Type B pancreatic cell (in vitro differentiated cells): ENCODE measurements around the gene TTLL4. TPM values are rescaled to one million over a fixed set of nuclear protein-coding genes. Genes with fewer than 3 reads are reported as not detected.
"Not testable (repeated sequence)": the region's sequence is repeated elsewhere in the genome, so short reads cannot be mapped to it uniquely, and the experiment has no call there.

ENCODE experiments used
- DNase-seq: peaks from one replicate; pipeline ENCODE4 v3.0.0; 2021; ENCODE audit warnings: mixed read lengths; ENCODE audit not compliant: unreplicated experiment; ENCODE audit errors: extremely low spot score
- H3K27ac Mint-ChIP-seq: 2 replicates; pipeline ENCODE4 v1.8.0; 2021; ENCODE audit warnings: mild to moderate bottlenecking, mixed read lengths
- H3K27me3 Mint-ChIP-seq: 2 replicates; pipeline ENCODE4 v1.8.0; 2021; ENCODE audit warnings: mixed read lengths
- H3K36me3 Mint-ChIP-seq: 2 replicates; pipeline ENCODE4 v1.8.0; 2021; ENCODE audit warnings: mixed read lengths
- H3K4me1 Mint-ChIP-seq: one replicate; pipeline ENCODE4 v1.8.0; 2021; ENCODE audit warnings: mixed read lengths; ENCODE audit not compliant: unreplicated experiment
- H3K4me3 Mint-ChIP-seq: 2 replicates; pipeline ENCODE4 v1.8.0; 2021; ENCODE audit warnings: mild to moderate bottlenecking, mixed read lengths
- H3K9me3 Mint-ChIP-seq: 2 replicates; pipeline ENCODE4 v1.8.0; 2021; ENCODE audit warnings: mixed read lengths
- total RNA-seq: library from RNA; stranded (reverse); gene quantifications from 2 replicates; pipeline ENCODE4 v1.2.1, GENCODE V29; 2021; ENCODE audit warnings: low replicate concordance
- TF ChIP-seq, protein P1 (sequence below): fragments of 200-600 bp; sonication (generic); conservative IDR thresholded peaks from 2 replicates; pipeline ENCODE4 v1.5.0; 2021; ENCODE audit warnings: antibody characterized with exemption, mild to moderate bottlenecking

TTLL4 gene
- total RNA-seq, 1 donor from 2014 or later, result 79.8 TPM

DNA sequence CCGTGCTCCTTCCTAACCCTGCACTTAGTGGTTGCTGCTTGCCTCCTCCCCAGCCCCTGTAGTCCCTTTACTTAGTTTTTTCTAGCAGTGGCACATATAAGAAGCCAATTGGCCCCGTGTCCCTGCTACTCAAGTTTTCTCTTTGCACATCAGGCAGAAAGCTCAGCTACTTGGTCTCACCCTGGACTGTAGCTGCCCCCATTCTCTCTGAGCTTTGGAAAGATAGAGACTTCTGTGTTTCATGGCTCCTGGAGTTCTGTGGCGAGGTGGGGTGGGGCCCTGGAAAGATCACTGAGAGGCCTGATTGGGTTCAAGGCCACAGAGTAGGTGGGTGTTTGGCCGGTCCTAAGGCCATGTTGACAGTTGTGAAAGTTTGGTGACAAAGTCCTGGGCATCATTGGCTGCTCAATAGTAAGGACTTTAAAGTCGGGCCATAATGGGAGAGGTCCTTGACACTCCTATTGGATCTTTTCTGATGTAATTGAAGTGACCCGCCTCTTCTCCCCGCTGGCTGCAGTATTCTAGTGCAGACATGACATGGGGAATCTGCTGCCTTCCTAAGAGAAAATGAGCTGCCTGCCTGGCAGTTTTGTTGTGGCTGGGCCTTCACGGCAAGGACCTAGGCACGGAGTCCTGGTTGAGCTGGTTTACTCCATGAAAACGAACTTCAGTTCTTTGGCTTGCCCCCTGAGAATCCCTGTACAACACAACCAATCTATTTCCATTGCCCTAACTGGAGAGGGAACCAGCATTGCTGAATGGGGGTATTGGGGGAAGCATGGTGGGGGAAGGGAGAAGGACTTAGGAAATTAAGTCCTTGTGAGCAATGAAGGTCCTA, 45.2 kb downstream of the TTLL4 start:
- H3K36me3 Mint-ChIP-seq, result peaks cover 22% of the 10 kb centered on the region
- no peaks in the 10 kb centered on the region for H3K27me3 Mint-ChIP-seq
- no peaks in the 10 kb centered on the region for H3K4me1 Mint-ChIP-seq
- H3K27ac Mint-ChIP-seq, result no peak overlapping the region
- no peak overlapping the region for H3K4me3 Mint-ChIP-seq
- TF ChIP-seq, protein P1, sequence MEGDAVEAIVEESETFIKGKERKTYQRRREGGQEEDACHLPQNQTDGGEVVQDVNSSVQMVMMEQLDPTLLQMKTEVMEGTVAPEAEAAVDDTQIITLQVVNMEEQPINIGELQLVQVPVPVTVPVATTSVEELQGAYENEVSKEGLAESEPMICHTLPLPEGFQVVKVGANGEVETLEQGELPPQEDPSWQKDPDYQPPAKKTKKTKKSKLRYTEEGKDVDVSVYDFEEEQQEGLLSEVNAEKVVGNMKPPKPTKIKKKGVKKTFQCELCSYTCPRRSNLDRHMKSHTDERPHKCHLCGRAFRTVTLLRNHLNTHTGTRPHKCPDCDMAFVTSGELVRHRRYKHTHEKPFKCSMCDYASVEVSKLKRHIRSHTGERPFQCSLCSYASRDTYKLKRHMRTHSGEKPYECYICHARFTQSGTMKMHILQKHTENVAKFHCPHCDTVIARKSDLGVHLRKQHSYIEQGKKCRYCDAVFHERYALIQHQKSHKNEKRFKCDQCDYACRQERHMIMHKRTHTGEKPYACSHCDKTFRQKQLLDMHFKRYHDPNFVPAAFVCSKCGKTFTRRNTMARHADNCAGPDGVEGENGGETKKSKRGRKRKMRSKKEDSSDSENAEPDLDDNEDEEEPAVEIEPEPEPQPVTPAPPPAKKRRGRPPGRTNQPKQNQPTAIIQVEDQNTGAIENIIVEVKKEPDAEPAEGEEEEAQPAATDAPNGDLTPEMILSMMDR, result no peak
- DNase-seq, result no peak
- no peaks in the 10 kb centered on the region for H3K9me3 Mint-ChIP-seq

GRCh38 chr2:218756599-218757377, 46.2 kb downstream of the TTLL4 start:
- Mint-ChIP-seq H3K4me3 (no peak overlapping the region), H3K27ac (no peak overlapping the region), H3K36me3 (peaks cover 19% of the 10 kb centered on the region), H3K4me1 (no peaks in the 10 kb centered on the region), H3K9me3 (no peaks in the 10 kb centered on the region), H3K27me3 (no peaks in the 10 kb centered on the region)
- no peak for DNase-seq
- TF ChIP-seq, protein P1, result no peak

- peaks cover 5% of the 10 kb centered on the region for H3K36me3 Mint-ChIP-seq
- TF ChIP-seq, protein P1, result no peak
- no peaks in the 10 kb centered on the region for H3K4me1 Mint-ChIP-seq
Measured at GRCh38 chr2:218761795-218762194, 51.2 kb downstream of the TTLL4 start.

DNA sequence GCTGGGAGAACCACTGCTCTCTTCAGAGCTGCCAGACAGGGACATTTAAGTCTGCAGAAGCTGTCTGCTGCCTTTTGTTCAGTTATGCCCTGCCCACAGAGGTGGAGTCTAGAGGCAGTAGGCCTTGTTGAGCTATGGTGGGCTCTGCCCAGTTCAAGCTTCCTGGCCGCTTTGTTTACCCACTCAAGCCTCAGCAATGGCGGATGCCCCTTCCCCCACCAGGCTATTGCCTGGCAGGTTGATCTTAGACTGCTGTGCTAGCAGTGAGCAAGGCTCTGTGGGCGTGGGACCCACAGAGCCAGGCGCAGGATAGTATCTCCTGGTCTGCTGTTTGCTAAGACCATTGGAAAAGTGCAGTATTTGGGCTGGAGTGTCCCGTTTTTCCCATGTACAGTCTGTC, 62.1 kb downstream of the TTLL4 start:
- H3K4me3 Mint-ChIP-seq, H3K9me3 Mint-ChIP-seq, H3K4me1 Mint-ChIP-seq, DNase-seq, H3K27me3 Mint-ChIP-seq, H3K27ac Mint-ChIP-seq: not testable (repeated sequence)
- peaks cover 17% of the 10 kb centered on the region for H3K36me3 Mint-ChIP-seq

More at GRCh38 chr2:218761795-218762194, 51.2 kb downstream of the TTLL4 start:
- no peak overlapping the region for H3K27ac Mint-ChIP-seq
- no peaks in the 10 kb centered on the region for H3K9me3 Mint-ChIP-seq
- H3K27me3 Mint-ChIP-seq, result no peaks in the 10 kb centered on the region
- no peak for DNase-seq
- no peak overlapping the region for H3K4me3 Mint-ChIP-seq

GRCh38 chr2:218773881-218774280, 63.2 kb downstream of the TTLL4 start:
- no peaks in the 10 kb centered on the region for H3K4me1 Mint-ChIP-seq
- H3K27me3 Mint-ChIP-seq, result no peaks in the 10 kb centered on the region
- no peak overlapping the region for H3K27ac Mint-ChIP-seq
- DNase-seq, result no peak
- no peak overlapping the region for H3K4me3 Mint-ChIP-seq
- peaks cover 5% of the 10 kb centered on the region for H3K9me3 Mint-ChIP-seq
- peaks cover 17% of the 10 kb centered on the region for H3K36me3 Mint-ChIP-seq
- TF ChIP-seq, protein P1, result no peak

- Mint-ChIP-seq H3K36me3 (peaks cover 17% of the 10 kb centered on the region), H3K4me1 (peaks cover 9% of the 10 kb centered on the region)
Measured at GRCh38 chr2:218776488-218776887, 65.9 kb downstream of the TTLL4 start.

More at GRCh38 chr2:218776488-218776887, 65.9 kb downstream of the TTLL4 start:
- Mint-ChIP-seq H3K9me3 (peaks cover 5% of the 10 kb centered on the region), H3K27me3 (peaks cover 9% of the 10 kb centered on the region), H3K4me3 (no peak overlapping the region), H3K27ac (no peak overlapping the region)
- DNase-seq, result no peak
- TF ChIP-seq, protein P1, result no peak
